Breast epithelium (tissue), 3 donors: Measurements from ENCODE around the gene RBM39.

Experiments
- POLR2A ChIP-seq: fragments of 450-650 bp; IDR thresholded peaks from one replicate; pipeline ENCODE4 v1.6.1; 2016; ENCODE audit warnings: antibody characterized with exemption, mild to moderate bottlenecking, moderate library complexity
- POLR2AphosphoS5 ChIP-seq, 3 donors: sonication (generic); formaldehyde crosslinking; IDR thresholded peaks; one replicate each; pipeline ENCODE4 v1.6.1; 2017; ENCODE audit warnings: antibody characterized with exemption in 3 of 3
- TF ChIP-seq, protein P1 (sequence below), 3 donors: fragments of 450-650 bp; IDR thresholded peaks; one replicate each; pipeline ENCODE4 v1.5.1; 2016 to 2017; ENCODE audit warnings: antibody characterized with exemption in 3 of 3, mild to moderate bottlenecking in 3 of 3, moderate library complexity in 3 of 3

DNA sequence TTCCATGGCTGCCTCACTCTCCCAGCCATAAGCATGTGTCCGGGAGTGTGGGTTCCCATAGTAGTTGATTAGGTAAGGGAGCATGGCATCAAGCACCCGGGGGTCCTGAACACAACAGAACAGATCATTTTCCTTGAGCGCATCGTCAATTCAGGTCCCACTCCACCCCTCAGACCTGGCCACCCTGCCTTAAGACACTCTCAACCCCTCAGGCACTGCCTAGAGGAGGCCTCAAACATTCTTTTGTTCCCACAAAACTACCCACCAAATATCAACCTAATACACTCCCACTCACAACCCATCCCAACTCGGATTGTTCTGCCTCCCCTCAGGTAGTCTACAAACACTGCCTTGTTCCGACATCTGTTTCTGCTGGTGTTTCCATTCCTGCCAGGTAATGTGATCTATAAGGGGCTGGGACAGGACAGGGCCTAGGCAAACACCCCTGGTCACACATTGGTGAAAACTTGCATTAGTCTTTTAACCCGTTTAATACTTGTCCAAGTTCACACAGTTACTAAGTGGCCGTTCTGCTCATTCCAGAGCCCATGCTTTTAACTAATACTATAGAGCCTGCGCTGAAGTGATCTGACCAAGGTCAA, 44.3 kb downstream of the RBM39 start:
- TF ChIP-seq, protein P1, sequence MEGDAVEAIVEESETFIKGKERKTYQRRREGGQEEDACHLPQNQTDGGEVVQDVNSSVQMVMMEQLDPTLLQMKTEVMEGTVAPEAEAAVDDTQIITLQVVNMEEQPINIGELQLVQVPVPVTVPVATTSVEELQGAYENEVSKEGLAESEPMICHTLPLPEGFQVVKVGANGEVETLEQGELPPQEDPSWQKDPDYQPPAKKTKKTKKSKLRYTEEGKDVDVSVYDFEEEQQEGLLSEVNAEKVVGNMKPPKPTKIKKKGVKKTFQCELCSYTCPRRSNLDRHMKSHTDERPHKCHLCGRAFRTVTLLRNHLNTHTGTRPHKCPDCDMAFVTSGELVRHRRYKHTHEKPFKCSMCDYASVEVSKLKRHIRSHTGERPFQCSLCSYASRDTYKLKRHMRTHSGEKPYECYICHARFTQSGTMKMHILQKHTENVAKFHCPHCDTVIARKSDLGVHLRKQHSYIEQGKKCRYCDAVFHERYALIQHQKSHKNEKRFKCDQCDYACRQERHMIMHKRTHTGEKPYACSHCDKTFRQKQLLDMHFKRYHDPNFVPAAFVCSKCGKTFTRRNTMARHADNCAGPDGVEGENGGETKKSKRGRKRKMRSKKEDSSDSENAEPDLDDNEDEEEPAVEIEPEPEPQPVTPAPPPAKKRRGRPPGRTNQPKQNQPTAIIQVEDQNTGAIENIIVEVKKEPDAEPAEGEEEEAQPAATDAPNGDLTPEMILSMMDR (IDR thresholded peaks at IDR 0.05), result no peak
- no peak for TF ChIP-seq POLR2AphosphoS5 (IDR thresholded peaks at IDR 0.05)
- no peak for TF ChIP-seq POLR2A
